Thyroid gland (tissue), 4 donors: Measurements from ENCODE around the gene DNAJC10. TPM values are rescaled to one million over a fixed set of nuclear protein-coding genes. Genes with fewer than 3 reads are reported as not detected.

Source experiments
- DNase-seq, 2 donors: peaks; one replicate each; pipeline ENCODE4 v3.0.0-alpha.2; 2019
- H3K27ac ChIP-seq, 3 donors: fragments of 200-600 bp; sonication (generic); 1 replicate in 2 of 3; 2 replicates in 1 of 3; pipeline ENCODE4 v1.5.1; 2016 to 2019; ENCODE audit warnings: mild to moderate bottlenecking in 1 of 3, moderate library complexity in 1 of 3
- H3K27me3 ChIP-seq: fragments of 200-600 bp; sonication (generic); one replicate; pipeline ENCODE4 v1.5.1; 2019
- H3K36me3 ChIP-seq, 2 donors: fragments of 200-600 bp; sonication (generic); one replicate each; pipeline ENCODE4 v1.5.1; 2016 to 2019
- H3K4me1 ChIP-seq, 2 donors: fragments of 200-600 bp; sonication (generic); one replicate each; pipeline ENCODE4 v1.5.1; 2017 to 2019
- H3K4me3 ChIP-seq, 3 donors: fragments of 200-600 bp; sonication (generic); replicated peaks in 1 of 3; 1 replicate in 2 of 3; 2 replicates in 1 of 3; pipeline ENCODE4 v1.5.1; 2016; ENCODE audit warnings: mild to moderate bottlenecking in 1 of 3
- H3K9me3 ChIP-seq: fragments of 200-600 bp; sonication (generic); one replicate; pipeline ENCODE4 v1.5.1; 2017
- POLR2A ChIP-seq, 2 donors: fragments of 450-650 bp; IDR thresholded peaks; one replicate each; pipeline ENCODE4 v1.6.1; 2017; ENCODE audit warnings: antibody characterized with exemption in 2 of 2, mild to moderate bottlenecking in 2 of 2, moderate library complexity in 1 of 2
- WGBS, 2 donors: methylation state at CpG; one replicate each; pipeline ENCODE4 v1.1.5; 2017; 5-methylcytosine and 5-hydroxymethylcytosine counted together
- intact Hi-C: fragments of 100-400 bp; cut with DNase I; formaldehyde crosslinking; loops from one replicate; pipeline ENCODE4 v1.15.1; 2023
- total RNA-seq, 4 donors: library from RNA; depleted of rRNA; stranded (reverse); fragments of >200 nt; gene quantifications; one replicate each; pipeline ENCODE4 v1.2.3, GENCODE V29; 2016
- TF ChIP-seq, protein P1 (sequence below), 6 experiments: fragments of 200-600 bp in 3 of 6; fragments of 450-650 bp in 3 of 6; sonication (generic) in 3 of 6; IDR thresholded peaks; one replicate each; pipeline ENCODE4 v1.5.1; 2016 to 2019; ENCODE audit warnings: antibody characterized with exemption in 6 of 6, mild to moderate bottlenecking in 2 of 6, inconsistent platforms in 1 of 6, moderate library complexity in 1 of 6

The DNAJC10 gene
- total RNA-seq, 4 donors from 2014 or later = 76.4 to 99.4 (median 86.0) TPM

DNA sequence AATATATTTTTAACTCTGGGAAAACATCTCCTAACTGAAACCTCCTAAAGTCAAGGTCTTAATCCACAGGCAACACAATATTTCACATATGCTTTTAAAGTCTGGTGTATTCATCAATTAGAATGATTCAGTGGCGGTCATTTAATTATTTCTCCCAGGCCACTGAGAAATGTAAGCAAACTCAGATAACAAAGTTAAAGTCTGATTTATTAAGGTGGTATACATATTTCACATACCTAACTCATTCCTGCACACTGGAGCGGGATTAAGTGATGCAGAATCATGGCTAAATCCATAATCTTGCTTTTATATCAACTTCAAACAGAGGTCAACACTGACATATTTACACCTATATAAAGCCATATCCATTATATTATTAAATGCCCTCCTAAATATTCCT, 106.7 kb downstream of the DNAJC10 start:
- WGBS, 2 donors = 97 to 98% methylated on average over 2 of the region's 2 CpGs
- Histone ChIP-seq H3K27ac (no peak overlapping the region), H3K4me3 (no peak overlapping the region), H3K36me3 (no peaks in the 10 kb centered on the region), H3K9me3 (no peaks in the 10 kb centered on the region), H3K27me3 (no peaks in the 10 kb centered on the region), H3K4me1 (peaks cover 0 to 6% of the 10 kb centered on the region in 2 donors)
- no peak for DNase-seq
- no peak for TF ChIP-seq POLR2A (IDR thresholded peaks at IDR 0.05)
- intact Hi-C loops = no loop called here

GRCh38 chr2:182824056-182824766, 108.2 kb downstream of the DNAJC10 start:
- DNase-seq = no peak
- no peak overlapping the region for H3K27ac ChIP-seq
- intact Hi-C loops = no loop called here
- WGBS, 2 donors = 37 to 50% methylated on average over 5 of the region's 5 CpGs
- no peak overlapping the region for H3K4me3 ChIP-seq
- H3K36me3 ChIP-seq = no peaks in the 10 kb centered on the region
- TF ChIP-seq, protein P1, sequence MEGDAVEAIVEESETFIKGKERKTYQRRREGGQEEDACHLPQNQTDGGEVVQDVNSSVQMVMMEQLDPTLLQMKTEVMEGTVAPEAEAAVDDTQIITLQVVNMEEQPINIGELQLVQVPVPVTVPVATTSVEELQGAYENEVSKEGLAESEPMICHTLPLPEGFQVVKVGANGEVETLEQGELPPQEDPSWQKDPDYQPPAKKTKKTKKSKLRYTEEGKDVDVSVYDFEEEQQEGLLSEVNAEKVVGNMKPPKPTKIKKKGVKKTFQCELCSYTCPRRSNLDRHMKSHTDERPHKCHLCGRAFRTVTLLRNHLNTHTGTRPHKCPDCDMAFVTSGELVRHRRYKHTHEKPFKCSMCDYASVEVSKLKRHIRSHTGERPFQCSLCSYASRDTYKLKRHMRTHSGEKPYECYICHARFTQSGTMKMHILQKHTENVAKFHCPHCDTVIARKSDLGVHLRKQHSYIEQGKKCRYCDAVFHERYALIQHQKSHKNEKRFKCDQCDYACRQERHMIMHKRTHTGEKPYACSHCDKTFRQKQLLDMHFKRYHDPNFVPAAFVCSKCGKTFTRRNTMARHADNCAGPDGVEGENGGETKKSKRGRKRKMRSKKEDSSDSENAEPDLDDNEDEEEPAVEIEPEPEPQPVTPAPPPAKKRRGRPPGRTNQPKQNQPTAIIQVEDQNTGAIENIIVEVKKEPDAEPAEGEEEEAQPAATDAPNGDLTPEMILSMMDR (IDR thresholded peaks at IDR 0.05) = no peak
- TF ChIP-seq POLR2A (IDR thresholded peaks at IDR 0.05) = no peak
- peaks cover 0 to 6% of the 10 kb centered on the region in 2 donors for H3K4me1 ChIP-seq
- no peaks in the 10 kb centered on the region for H3K9me3 ChIP-seq
- no peaks in the 10 kb centered on the region for H3K27me3 ChIP-seq

- DNase-seq = peak in 1 of 2 donors; percentile 8
- Histone ChIP-seq H3K4me3 (no peak overlapping the region), H3K27me3 (no peaks in the 10 kb centered on the region), H3K36me3 (no peaks in the 10 kb centered on the region), H3K27ac (no peak overlapping the region), H3K4me1 (peaks cover 0 to 6% of the 10 kb centered on the region in 2 donors), H3K9me3 (no peaks in the 10 kb centered on the region)
- intact Hi-C loops = no loop called here
- 66 to 79% methylated on average over 6 of the region's 6 CpGs for WGBS, 2 donors
- TF ChIP-seq, protein P1 (IDR thresholded peaks at IDR 0.05) = no peak
- no peak for TF ChIP-seq POLR2A (IDR thresholded peaks at IDR 0.05)
Observed at GRCh38 chr2:182824767-182825158, 108.7 kb downstream of the DNAJC10 start.

DNA sequence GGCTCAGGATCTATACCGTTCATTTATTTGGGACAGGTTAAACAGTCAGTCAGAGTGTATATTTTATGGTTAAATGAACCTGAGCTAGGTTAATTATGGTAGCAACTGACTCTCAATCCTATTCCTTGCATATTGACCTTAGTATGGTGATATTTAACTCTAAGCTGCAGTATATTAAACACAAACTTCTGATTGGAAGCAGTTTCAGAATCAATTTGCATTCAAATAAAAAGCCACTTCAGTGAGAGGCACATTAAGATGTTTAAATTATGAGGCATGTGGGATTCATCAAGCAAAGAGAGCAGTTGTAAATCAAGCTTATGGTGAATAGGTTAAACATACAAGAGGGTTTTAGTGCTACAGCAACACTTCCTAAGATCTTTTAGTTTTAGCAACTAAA, 110.0 kb downstream of the DNAJC10 start:
- TF ChIP-seq, protein P1 (IDR thresholded peaks at IDR 0.05) = no peak
- TF ChIP-seq POLR2A (IDR thresholded peaks at IDR 0.05) = no peak
- Histone ChIP-seq H3K36me3 (no peaks in the 10 kb centered on the region), H3K4me3 (no peak overlapping the region), H3K4me1 (peaks cover 0 to 6% of the 10 kb centered on the region in 2 donors), H3K9me3 (no peaks in the 10 kb centered on the region), H3K27ac (no peak overlapping the region), H3K27me3 (no peaks in the 10 kb centered on the region)
- intact Hi-C loops = no loop called here
- no peak for DNase-seq
- 87 to 88% methylated on average over 1 of the region's 1 CpG for WGBS, 2 donors

DNA sequence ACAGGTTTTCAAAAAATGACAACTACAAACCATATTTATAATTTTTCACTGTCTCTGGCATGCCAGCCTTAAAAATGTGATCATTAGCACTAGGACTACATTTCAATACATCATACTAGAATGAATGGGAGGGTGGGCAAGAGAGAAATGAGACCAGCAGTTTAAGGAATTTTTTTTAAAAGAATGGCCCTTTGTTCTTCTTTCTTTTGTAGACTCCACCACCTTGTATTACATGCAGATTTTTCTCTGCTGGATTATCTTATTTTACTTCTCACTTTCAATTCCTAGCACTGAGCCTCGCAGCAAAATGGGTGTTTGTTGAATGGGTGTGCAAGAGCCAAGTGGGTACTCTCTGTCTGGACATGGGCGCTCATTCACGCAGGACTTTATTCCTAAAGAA, 110.4 kb downstream of the DNAJC10 start:
- H3K27me3 ChIP-seq = no peaks in the 10 kb centered on the region

More for the DNA sequence above, 110.4 kb downstream of the DNAJC10 start:
- intact Hi-C loops = no loop called here
- WGBS, 2 donors = 91 to 94% methylated on average over 3 of the region's 3 CpGs
- no peak for DNase-seq
- Histone ChIP-seq H3K4me3 (no peak overlapping the region), H3K9me3 (no peaks in the 10 kb centered on the region), H3K36me3 (no peaks in the 10 kb centered on the region), H3K27ac (no peak overlapping the region), H3K4me1 (peaks cover 0 to 6% of the 10 kb centered on the region in 2 donors)
- no peak for TF ChIP-seq POLR2A (IDR thresholded peaks at IDR 0.05)
- TF ChIP-seq, protein P1 (IDR thresholded peaks at IDR 0.05) = no peak
